ENCODE measurements around the gene SERPINA6.
"Not testable (repeated sequence)": the region's sequence is repeated elsewhere in the genome, so short reads cannot be mapped to it uniquely, and the experiment has no call there.

SERPINA6 gene

GRCh38 chr14:94356379-94357056, 33.4 kb upstream of the SERPINA6 start:
- no peak for DNase-seq
- in situ Hi-C loops (cut with MboI; ENCODE audit: low pct_unique_long_range_greater_than_20kb, low sequenced_read_pairs): no loop called here

GRCh38 chr14:94355191-94355794, 32.2 kb upstream of the SERPINA6 start:
- DNase-seq: peak; percentile 39

GRCh38 chr14:94354638-94355185, 31.6 kb upstream of the SERPINA6 start:
- in situ Hi-C loops (cut with MboI; ENCODE audit: low pct_unique_long_range_greater_than_20kb, low sequenced_read_pairs): no loop called here
- DNase-seq: no peak

More at GRCh38 chr14:94355191-94355794, 32.2 kb upstream of the SERPINA6 start:
- in situ Hi-C loops (cut with MboI; ENCODE audit: low pct_unique_long_range_greater_than_20kb, low sequenced_read_pairs): no loop called here

GRCh38 chr14:94354190-94354589, 31.1 kb upstream of the SERPINA6 start:
- in situ Hi-C loops (cut with MboI; ENCODE audit: low pct_unique_long_range_greater_than_20kb, low sequenced_read_pairs); DNase-seq: not testable (repeated sequence)

- in situ Hi-C loops (cut with MboI; ENCODE audit: low pct_unique_long_range_greater_than_20kb, low sequenced_read_pairs): no loop called here
Observed at GRCh38 chr14:94349276-94349675, 26.1 kb upstream of the SERPINA6 start.

GRCh38 chr14:94348836-94349235, 25.7 kb upstream of the SERPINA6 start:
- no peak for DNase-seq
- in situ Hi-C loops (cut with MboI; ENCODE audit: low pct_unique_long_range_greater_than_20kb, low sequenced_read_pairs): no loop called here

More at GRCh38 chr14:94349276-94349675, 26.1 kb upstream of the SERPINA6 start:
- no peak for DNase-seq

GRCh38 chr14:94346841-94347240, 23.7 kb upstream of the SERPINA6 start:
- in situ Hi-C loops (cut with MboI; ENCODE audit: low pct_unique_long_range_greater_than_20kb, low sequenced_read_pairs): no loop called here
- DNase-seq: no peak

GRCh38 chr14:94346065-94346786, 23.1 kb upstream of the SERPINA6 start:
- in situ Hi-C loops (cut with MboI; ENCODE audit: low pct_unique_long_range_greater_than_20kb, low sequenced_read_pairs): not testable (repeated sequence)

GRCh38 chr14:94345344-94346064, 22.4 kb upstream of the SERPINA6 start:
- in situ Hi-C loops (cut with MboI; ENCODE audit: low pct_unique_long_range_greater_than_20kb, low sequenced_read_pairs): no loop called here
- no peak for DNase-seq

More at GRCh38 chr14:94346065-94346786, 23.1 kb upstream of the SERPINA6 start:
- not testable (repeated sequence) for DNase-seq

- in situ Hi-C loops (cut with MboI; ENCODE audit: low pct_unique_long_range_greater_than_20kb, low sequenced_read_pairs): no loop called here
- DNase-seq: no peak
Observed at GRCh38 chr14:94344389-94344788, 21.3 kb upstream of the SERPINA6 start.

- no peak for DNase-seq
- in situ Hi-C loops (cut with MboI; ENCODE audit: low pct_unique_long_range_greater_than_20kb, low sequenced_read_pairs): no loop called here
Observed at GRCh38 chr14:94343238-94344005, 20.3 kb upstream of the SERPINA6 start.

GRCh38 chr14:94342334-94342934, 19.3 kb upstream of the SERPINA6 start:
- in situ Hi-C loops (cut with MboI; ENCODE audit: low pct_unique_long_range_greater_than_20kb, low sequenced_read_pairs): no loop called here

GRCh38 chr14:94341656-94342333, 18.7 kb upstream of the SERPINA6 start:
- in situ Hi-C loops (cut with MboI; ENCODE audit: low pct_unique_long_range_greater_than_20kb, low sequenced_read_pairs): no loop called here
- no peak for DNase-seq

More at GRCh38 chr14:94342334-94342934, 19.3 kb upstream of the SERPINA6 start:
- no peak for DNase-seq

- no peak for DNase-seq
Observed at GRCh38 chr14:94340533-94340932, 17.4 kb upstream of the SERPINA6 start.

GRCh38 chr14:94338023-94338422, 14.9 kb upstream of the SERPINA6 start:
- no peak for DNase-seq
- in situ Hi-C loops (cut with MboI; ENCODE audit: low pct_unique_long_range_greater_than_20kb, low sequenced_read_pairs): no loop called here

More at GRCh38 chr14:94340533-94340932, 17.4 kb upstream of the SERPINA6 start:
- in situ Hi-C loops (cut with MboI; ENCODE audit: low pct_unique_long_range_greater_than_20kb, low sequenced_read_pairs): no loop called here

GRCh38 chr14:94337274-94337673, 14.1 kb upstream of the SERPINA6 start:
- in situ Hi-C loops (cut with MboI; ENCODE audit: low pct_unique_long_range_greater_than_20kb, low sequenced_read_pairs): no loop called here
- DNase-seq: no peak

- DNase-seq: no peak
- in situ Hi-C loops (cut with MboI; ENCODE audit: low pct_unique_long_range_greater_than_20kb, low sequenced_read_pairs): no loop called here
Observed at GRCh38 chr14:94334872-94335271, 11.7 kb upstream of the SERPINA6 start.

GRCh38 chr14:94332587-94332986, 9.5 kb upstream of the SERPINA6 start:
- DNase-seq: no peak
- in situ Hi-C loops (cut with MboI; ENCODE audit: low pct_unique_long_range_greater_than_20kb, low sequenced_read_pairs): no loop called here

Measured in KBM-7 (cell line).